Measurements from ENCODE around the gene MAN1A2.

The MAN1A2 gene

DNA sequence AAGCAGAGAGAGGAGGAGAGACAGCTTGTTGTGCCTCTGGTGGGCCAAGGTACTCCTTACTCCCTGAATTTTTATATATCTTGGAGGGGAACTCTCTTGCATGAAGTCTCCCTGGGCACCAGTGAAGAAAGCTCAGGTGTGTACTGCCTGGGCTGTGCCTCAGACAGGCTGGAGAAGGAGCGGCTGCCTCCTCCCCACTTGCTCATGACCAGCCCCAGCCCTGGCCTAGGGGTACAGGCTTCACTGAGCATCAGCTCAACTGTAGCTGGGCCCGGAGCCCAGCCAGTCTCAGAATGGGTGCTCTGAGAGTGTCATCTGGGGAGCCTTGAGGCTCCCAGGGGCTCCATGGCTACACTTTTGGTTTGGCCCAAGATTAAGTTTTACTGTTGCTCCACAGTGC, 193.8 kb downstream of the MAN1A2 start:
- Histone ChIP-seq H3K27me3 (ENCODE audit: insufficient read depth, low read length) (no peaks in the 10 kb centered on the region), H3K27ac (ENCODE audit: low read depth, low read length) (no peak overlapping the region), H3K9ac (ENCODE audit: low read depth, low read length) (no peak overlapping the region), H3K9me3 (ENCODE audit: insufficient read depth, low read depth, low read length) (0 out of 2 replicates have a peak, but pooled peaks cover 8% of the 10 kb centered on the region), H3K4me3 (ENCODE audit: low read length) (no peak overlapping the region), H3K4me1 (ENCODE audit: insufficient read depth, low read length) (no peaks in the 10 kb centered on the region), H3K36me3 (ENCODE audit: insufficient read depth, low read length) (no peaks in the 10 kb centered on the region)
- 92% methylated on average over 2 of the region's 2 CpGs for WGBS

DNA sequence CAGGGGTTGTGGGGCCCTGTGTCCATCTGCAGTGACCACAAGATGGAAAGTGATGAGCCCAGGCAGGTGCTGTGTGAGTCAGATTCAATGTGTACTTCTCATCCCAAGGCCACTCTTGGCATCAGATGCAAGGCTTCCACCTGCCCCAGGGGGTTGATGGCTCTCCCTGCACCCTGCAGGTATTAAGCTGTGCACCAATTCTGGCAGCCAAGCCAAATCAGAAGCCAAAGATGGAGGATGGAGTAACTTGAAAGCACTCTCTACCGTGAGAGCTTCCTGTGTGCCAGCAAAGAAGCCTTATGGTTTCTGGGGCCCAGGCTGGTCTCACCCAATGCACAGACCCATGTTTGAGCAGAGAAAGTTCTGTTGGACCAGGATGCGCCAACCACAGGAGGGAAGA, 194.3 kb downstream of the MAN1A2 start:
- Histone ChIP-seq H3K27ac (ENCODE audit: low read depth, low read length) (no peak overlapping the region), H3K4me1 (ENCODE audit: insufficient read depth, low read length) (no peaks in the 10 kb centered on the region)
- WGBS = 99% methylated on average over 2 of the region's 2 CpGs

DNA sequence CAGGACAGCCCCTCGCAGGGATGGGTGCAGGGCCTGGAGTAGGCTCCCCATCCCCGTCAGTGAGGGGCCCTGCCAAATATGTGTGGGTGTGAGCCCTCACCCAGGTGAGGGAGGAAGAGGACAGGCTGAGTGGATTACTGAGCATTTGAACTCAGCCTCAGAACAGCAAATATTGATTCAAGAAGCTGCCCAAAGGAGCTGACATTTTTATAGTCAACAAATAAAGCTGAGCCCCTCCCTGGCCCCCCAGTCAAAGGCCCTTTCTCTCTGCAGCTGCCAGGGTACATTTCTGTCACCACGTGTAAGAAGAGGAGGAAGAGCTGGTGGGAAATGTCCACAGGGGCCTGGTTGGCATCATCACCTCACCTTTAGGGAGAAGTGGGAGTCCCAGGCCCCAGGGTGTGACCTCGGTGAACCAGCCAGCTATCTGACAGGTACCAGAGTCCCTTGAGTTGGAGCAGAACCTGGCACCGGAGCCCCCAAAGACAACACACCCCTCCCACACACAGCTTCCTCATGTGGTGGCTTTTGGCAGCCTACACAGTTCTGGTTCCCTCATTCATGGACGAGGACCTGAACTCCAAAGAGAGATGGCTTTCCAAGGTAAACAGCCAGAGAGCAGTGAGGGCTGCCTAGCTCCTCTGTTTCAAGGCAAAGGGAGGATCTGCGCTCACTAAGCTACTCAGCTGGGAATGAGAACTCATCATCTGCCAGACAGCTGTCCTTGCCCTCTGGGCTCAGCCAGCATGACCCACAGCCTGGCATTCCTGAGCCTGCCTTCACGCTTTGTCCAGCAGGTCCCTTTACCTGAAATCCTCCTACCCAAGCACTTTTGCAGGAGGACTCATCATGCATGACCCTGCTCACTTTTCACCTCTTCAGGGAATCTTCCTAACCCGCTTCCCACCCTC, 195.6 kb downstream of the MAN1A2 start:
- Histone ChIP-seq H3K4me1 (ENCODE audit: insufficient read depth, low read length) (no peaks in the 10 kb centered on the region), H3K9me3 (ENCODE audit: insufficient read depth, low read depth, low read length) (0 out of 2 replicates have a peak, but pooled peaks cover 5% of the 10 kb centered on the region), H3K27ac (ENCODE audit: low read depth, low read length) (no peak overlapping the region), H3K27me3 (ENCODE audit: insufficient read depth, low read length) (no peaks in the 10 kb centered on the region), H3K9ac (ENCODE audit: low read depth, low read length) (no peak overlapping the region), H3K36me3 (ENCODE audit: insufficient read depth, low read length) (no peaks in the 10 kb centered on the region), H3K4me3 (ENCODE audit: low read length) (no peak overlapping the region)
- 90% methylated on average over 9 of the region's 9 CpGs for WGBS

More for the DNA sequence above, 194.3 kb downstream of the MAN1A2 start:
- no peaks in the 10 kb centered on the region for H3K27me3 ChIP-seq (ENCODE audit: insufficient read depth, low read length)
- H3K4me3 ChIP-seq (ENCODE audit: low read length) = no peak overlapping the region
- no peaks in the 10 kb centered on the region for H3K36me3 ChIP-seq (ENCODE audit: insufficient read depth, low read length)
- H3K9ac ChIP-seq (ENCODE audit: low read depth, low read length) = no peak overlapping the region
- 0 out of 2 replicates have a peak, but pooled peaks cover 8% of the 10 kb centered on the region for H3K9me3 ChIP-seq (ENCODE audit: insufficient read depth, low read depth, low read length)

DNA sequence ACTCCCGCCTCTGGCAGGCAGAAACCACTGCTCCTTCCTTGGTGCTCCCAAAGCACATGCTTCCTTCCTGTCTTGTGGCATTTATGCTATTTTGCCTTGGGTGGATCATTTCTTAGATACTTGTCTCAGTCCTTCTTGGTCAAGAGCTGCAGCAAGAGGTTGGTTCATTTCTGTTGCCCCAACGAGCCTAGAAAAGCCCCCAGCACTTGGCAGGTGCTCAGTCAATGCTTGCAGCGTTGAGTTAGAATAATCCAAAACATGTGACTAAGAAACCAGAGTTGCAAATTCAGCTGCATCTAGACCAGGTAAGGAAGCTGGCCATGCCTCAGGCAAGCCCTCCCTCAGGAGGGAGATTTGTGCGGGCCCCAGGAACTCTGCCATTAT, 196.2 kb downstream of the MAN1A2 start:
- WGBS = 93% methylated on average over 4 of the region's 4 CpGs
- H3K4me1 ChIP-seq (ENCODE audit: insufficient read depth, low read length) = no peaks in the 10 kb centered on the region
- 0 out of 2 replicates have a peak, but pooled peaks cover 5% of the 10 kb centered on the region for H3K9me3 ChIP-seq (ENCODE audit: insufficient read depth, low read depth, low read length)
- no peak overlapping the region for H3K9ac ChIP-seq (ENCODE audit: low read depth, low read length)
- no peak overlapping the region for H3K27ac ChIP-seq (ENCODE audit: low read depth, low read length)
- H3K27me3 ChIP-seq (ENCODE audit: insufficient read depth, low read length) = no peaks in the 10 kb centered on the region
- no peaks in the 10 kb centered on the region for H3K36me3 ChIP-seq (ENCODE audit: insufficient read depth, low read length)
- H3K4me3 ChIP-seq (ENCODE audit: low read length) = no peak overlapping the region

DNA sequence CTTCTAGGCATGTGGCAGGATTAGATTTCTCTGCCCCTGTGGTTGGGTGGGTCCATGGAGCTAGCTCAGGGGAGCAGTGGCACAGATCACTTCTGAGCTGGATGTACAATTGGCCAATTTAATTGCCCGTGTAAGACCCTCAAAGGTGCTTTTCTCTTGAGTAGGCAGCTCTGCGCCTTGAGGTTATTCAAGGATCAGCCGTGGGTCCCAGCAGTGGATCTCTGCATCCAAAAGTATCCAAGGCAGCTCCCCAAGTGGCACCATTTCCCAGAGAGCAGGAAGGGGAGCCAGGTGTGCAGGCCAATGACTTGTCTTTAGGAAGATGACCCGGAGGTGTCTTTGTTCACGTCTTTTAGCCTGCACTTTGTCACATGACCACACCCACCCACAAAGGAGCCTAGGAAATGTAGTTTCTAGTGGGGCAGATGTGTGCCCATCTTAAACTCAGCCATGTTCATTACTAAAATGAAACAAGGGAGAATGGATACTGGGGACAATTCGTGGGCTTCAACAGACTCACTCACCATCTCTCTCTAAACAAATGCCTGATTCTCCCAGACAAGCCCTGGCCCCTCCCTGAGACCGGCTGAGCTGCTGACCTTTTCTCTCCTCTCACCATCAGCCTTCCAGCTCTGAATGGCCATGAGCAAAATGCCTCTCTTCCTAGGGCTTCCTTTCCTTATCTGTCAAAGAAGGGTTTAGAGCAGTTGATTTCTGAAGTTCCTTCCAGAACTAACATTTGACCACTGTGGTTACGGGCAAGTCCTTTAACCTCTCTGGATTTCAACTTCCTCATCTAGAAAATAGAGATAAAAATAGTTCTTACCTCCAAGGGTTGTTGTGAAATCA, 197.2 kb downstream of the MAN1A2 start:
- Histone ChIP-seq H3K27me3 (ENCODE audit: insufficient read depth, low read length) (no peaks in the 10 kb centered on the region), H3K9ac (ENCODE audit: low read depth, low read length) (no peak overlapping the region), H3K4me3 (ENCODE audit: low read length) (no peak overlapping the region), H3K9me3 (ENCODE audit: insufficient read depth, low read depth, low read length) (no peaks in the 10 kb centered on the region), H3K27ac (ENCODE audit: low read depth, low read length) (no peak overlapping the region), H3K4me1 (ENCODE audit: insufficient read depth, low read length) (no peaks in the 10 kb centered on the region), H3K36me3 (ENCODE audit: insufficient read depth, low read length) (no peaks in the 10 kb centered on the region)
- WGBS = 94% methylated on average over 6 of the region's 8 CpGs

DNA sequence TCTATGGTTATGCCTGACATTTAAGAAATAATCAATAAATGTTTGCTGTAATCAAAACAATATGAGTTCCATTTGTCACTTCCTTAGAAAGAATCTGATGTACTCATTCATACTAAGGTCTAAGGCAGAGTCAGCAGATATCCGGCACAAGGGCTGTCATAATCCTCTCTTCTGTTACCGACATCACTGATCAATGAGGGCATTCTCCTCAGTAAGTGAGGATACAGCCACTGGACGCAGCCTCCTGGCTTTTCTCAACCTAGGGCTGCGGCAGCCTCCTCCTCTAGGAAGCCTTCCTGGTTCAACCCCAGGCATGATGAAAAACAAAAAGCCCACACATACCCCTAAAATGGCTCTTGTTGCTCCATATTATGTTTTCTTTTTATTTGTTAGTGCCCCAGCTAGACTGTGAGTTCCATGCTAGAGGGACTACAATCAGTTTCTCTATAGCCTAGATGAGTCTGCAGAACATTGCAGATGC, 197.9 kb downstream of the MAN1A2 start:
- WGBS = 94% methylated on average over 4 of the region's 4 CpGs
- Histone ChIP-seq H3K27me3 (ENCODE audit: insufficient read depth, low read length) (no peaks in the 10 kb centered on the region), H3K27ac (ENCODE audit: low read depth, low read length) (no peak overlapping the region), H3K9ac (ENCODE audit: low read depth, low read length) (no peak overlapping the region), H3K4me3 (ENCODE audit: low read length) (no peak overlapping the region), H3K9me3 (ENCODE audit: insufficient read depth, low read depth, low read length) (no peaks in the 10 kb centered on the region), H3K36me3 (ENCODE audit: insufficient read depth, low read length) (no peaks in the 10 kb centered on the region), H3K4me1 (ENCODE audit: insufficient read depth, low read length) (no peaks in the 10 kb centered on the region)

DNA sequence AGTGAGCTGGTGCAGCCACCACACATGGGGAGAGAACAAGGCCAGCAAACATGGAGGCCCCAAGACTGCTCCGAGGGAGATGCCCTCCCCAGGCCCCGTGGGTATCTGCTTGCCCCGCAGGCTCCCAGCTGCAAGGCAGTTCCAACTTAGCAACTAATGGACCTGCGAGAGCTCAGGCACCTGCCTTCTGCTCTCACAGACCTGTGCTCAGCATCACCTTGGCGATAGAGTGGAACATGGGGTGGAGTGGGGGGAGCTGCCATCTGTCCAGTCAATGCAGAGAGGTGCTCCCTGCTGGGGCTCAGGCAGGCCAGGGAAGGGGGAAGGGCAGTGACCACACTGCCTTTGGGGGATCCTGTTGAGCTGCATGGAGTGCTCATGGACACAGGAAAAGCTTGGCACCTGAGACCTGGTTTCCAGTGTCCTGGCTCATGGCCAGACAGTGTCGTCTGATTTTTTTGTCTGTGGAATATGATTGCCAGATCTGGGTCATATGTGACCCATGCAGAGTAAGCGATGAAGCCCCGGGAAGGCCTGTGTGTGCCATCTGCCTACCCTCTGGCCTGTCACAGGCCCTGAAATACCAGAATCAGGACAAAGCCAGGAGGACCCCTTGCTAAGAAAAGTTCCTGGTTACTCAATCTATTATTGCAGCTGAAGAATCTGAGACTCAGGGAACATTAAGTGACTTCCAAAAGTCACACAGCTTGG, 198.7 kb downstream of the MAN1A2 start:
- no peaks in the 10 kb centered on the region for H3K9me3 ChIP-seq (ENCODE audit: insufficient read depth, low read depth, low read length)
- no peaks in the 10 kb centered on the region for H3K36me3 ChIP-seq (ENCODE audit: insufficient read depth, low read length)
- no peak overlapping the region for H3K9ac ChIP-seq (ENCODE audit: low read depth, low read length)
- 94% methylated on average over 8 of the region's 8 CpGs for WGBS
- H3K27me3 ChIP-seq (ENCODE audit: insufficient read depth, low read length) = no peaks in the 10 kb centered on the region
- no peaks in the 10 kb centered on the region for H3K4me1 ChIP-seq (ENCODE audit: insufficient read depth, low read length)
- no peak overlapping the region for H3K4me3 ChIP-seq (ENCODE audit: low read length)
- no peak overlapping the region for H3K27ac ChIP-seq (ENCODE audit: low read depth, low read length)

DNA sequence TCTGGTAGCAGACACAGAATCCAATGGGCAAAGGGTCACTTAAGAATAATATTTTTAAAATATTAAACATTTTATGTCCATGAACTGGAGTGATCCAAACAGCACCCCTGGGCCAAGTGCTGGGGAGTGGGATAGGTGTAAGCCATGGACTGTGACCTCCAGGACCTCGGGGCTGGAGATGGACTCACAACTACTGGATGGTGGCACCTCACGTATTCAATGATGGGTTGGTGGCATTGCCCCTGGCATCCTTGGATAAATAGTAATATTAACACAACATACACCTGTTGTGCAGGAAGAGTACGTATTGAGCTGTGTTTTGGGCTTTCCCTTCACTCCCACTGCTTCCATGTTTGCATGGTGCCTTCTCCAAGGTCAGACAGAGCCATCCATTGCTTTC, 199.3 kb downstream of the MAN1A2 start:
- Histone ChIP-seq H3K9ac (ENCODE audit: low read depth, low read length) (no peak overlapping the region), H3K27me3 (ENCODE audit: insufficient read depth, low read length) (no peaks in the 10 kb centered on the region), H3K27ac (ENCODE audit: low read depth, low read length) (no peak overlapping the region), H3K36me3 (ENCODE audit: insufficient read depth, low read length) (no peaks in the 10 kb centered on the region), H3K4me3 (ENCODE audit: low read length) (no peak overlapping the region), H3K4me1 (ENCODE audit: insufficient read depth, low read length) (no peaks in the 10 kb centered on the region), H3K9me3 (ENCODE audit: insufficient read depth, low read depth, low read length) (no peaks in the 10 kb centered on the region)
- WGBS = 94% methylated on average over 2 of the region's 3 CpGs

DNA sequence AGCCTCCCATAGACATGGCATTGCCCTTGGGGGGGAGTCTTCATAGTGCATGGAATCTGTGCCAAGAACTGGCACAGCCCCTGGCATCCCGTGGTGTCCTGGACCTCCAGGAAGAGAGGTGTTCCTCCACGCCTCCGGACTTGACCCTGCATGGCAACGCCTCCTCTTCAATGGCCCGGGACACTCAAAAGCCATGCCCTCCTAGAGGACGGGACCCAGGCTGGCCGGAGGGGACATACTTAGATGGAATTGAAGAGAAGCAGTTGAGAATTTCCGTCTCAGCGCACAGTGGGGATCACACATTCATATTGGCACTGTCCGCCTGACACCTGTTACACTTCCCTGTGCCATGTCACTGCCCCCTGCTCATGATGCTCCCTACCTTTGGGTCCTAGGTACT, 200.2 kb downstream of the MAN1A2 start:
- H3K36me3 ChIP-seq (ENCODE audit: insufficient read depth, low read length) = no peaks in the 10 kb centered on the region
- H3K9ac ChIP-seq (ENCODE audit: low read depth, low read length) = no peak overlapping the region
- H3K9me3 ChIP-seq (ENCODE audit: insufficient read depth, low read depth, low read length) = no peaks in the 10 kb centered on the region
- WGBS = 95% methylated on average over 10 of the region's 10 CpGs
- no peak overlapping the region for H3K27ac ChIP-seq (ENCODE audit: low read depth, low read length)
- no peaks in the 10 kb centered on the region for H3K27me3 ChIP-seq (ENCODE audit: insufficient read depth, low read length)
- no peak overlapping the region for H3K4me3 ChIP-seq (ENCODE audit: low read length)
- H3K4me1 ChIP-seq (ENCODE audit: insufficient read depth, low read length) = no peaks in the 10 kb centered on the region

DNA sequence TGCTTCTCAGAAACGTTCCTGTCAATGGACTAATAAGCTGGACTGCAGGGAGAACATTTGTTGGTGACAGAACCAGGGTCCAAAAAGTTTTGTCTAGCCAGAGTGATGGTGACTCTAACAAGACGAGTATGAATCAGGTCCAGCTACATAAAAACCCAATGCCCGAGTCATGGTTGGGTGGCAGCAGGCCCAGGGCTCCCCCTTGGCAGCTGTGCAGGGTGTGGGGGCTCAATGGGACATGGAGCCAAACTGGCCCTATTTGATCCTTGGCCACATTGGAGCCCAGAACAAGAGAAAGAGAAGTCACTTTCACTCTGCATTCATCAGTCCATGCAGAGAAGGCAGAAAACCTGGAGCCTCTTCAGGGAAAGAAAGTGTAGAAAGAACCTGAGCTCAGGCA, 200.7 kb downstream of the MAN1A2 start:
- Histone ChIP-seq H3K27me3 (ENCODE audit: insufficient read depth, low read length) (no peaks in the 10 kb centered on the region), H3K9me3 (ENCODE audit: insufficient read depth, low read depth, low read length) (no peaks in the 10 kb centered on the region), H3K27ac (ENCODE audit: low read depth, low read length) (no peak overlapping the region), H3K36me3 (ENCODE audit: insufficient read depth, low read length) (no peaks in the 10 kb centered on the region), H3K4me3 (ENCODE audit: low read length) (no peak overlapping the region), H3K4me1 (ENCODE audit: insufficient read depth, low read length) (no peaks in the 10 kb centered on the region), H3K9ac (ENCODE audit: low read depth, low read length) (no peak overlapping the region)
- 83% methylated on average over 3 of the region's 3 CpGs for WGBS
